GM12801 (cell line): ENCODE measurements around the gene RTF1.

Experiments used
- TF ChIP-seq, protein P1 (sequence below): IDR thresholded peaks from one replicate; pipeline ENCODE4 v1.5.1; 2011; ENCODE audit warnings: control low read depth; ENCODE audit not compliant: insufficient read length; ENCODE audit errors: extremely low read depth

The RTF1 gene

DNA sequence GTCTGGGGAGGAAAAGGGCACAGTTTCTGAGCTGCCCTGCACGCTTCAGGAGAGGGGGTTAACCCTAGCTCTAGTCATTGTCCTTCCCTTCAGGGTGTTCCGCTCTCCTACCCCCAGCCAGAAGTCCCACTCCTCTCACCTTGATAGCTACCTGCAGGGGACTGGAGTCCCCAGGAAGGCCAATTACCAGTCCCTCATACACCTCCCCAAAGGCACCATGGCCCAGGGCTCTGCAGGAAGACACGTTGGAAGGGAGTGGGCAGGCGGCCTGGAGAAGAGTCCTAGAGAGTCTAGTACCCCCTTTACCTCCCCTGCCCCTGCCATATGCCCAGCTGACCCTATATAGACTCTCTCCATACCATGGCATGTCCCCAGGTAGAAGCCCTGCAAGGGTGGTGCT, 88.9 kb downstream of the RTF1 start:
- TF ChIP-seq, protein P1, sequence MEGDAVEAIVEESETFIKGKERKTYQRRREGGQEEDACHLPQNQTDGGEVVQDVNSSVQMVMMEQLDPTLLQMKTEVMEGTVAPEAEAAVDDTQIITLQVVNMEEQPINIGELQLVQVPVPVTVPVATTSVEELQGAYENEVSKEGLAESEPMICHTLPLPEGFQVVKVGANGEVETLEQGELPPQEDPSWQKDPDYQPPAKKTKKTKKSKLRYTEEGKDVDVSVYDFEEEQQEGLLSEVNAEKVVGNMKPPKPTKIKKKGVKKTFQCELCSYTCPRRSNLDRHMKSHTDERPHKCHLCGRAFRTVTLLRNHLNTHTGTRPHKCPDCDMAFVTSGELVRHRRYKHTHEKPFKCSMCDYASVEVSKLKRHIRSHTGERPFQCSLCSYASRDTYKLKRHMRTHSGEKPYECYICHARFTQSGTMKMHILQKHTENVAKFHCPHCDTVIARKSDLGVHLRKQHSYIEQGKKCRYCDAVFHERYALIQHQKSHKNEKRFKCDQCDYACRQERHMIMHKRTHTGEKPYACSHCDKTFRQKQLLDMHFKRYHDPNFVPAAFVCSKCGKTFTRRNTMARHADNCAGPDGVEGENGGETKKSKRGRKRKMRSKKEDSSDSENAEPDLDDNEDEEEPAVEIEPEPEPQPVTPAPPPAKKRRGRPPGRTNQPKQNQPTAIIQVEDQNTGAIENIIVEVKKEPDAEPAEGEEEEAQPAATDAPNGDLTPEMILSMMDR: no peak

DNA sequence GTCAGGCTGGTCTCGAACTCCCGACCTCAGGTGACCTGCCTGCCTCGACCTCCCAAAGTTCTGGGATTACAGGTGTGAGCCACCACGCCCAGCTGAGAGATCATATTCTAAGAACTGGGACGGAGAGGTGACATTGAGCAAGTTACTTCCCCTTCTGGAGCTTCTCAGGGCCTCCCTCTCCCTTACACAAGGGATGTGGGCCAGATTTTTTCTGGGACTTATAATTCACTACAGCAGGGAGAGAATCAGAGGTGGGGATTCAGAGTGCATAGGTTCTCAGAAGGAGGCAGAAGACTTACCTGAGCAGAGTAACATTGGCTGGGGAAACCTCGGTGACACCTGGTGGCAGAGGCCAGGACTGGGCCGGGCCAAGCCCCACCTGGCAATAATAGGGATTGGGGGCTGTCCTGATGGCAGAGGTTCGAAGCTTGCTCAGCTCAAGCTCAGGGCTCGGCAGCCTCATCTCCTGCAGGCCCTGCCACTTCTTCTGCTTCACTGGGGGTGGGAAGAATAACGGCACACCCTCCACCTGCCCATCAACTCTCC, 90.0 kb downstream of the RTF1 start:
- TF ChIP-seq, protein P1: no peak

DNA sequence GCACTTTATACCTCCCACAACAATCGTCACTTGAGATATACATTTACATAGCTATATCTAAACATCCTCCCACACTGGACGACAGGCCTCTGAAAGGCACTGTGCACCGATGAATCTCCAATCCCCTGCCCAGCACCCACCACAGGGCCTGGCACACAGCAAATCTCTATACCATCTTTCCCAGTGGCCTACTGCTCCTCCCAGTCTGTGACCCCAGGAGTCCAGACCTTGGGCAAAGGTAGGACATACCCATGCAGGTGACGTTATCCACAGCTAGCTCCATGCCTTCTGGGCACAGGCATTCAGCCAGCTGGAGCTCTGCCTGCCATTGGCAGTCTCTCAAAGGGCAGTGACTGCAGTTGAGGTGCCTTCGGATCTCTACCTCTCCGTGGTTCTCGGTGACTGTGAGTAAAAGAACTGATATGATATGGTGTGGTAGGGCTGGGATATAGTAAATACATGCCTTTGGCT, 91.0 kb downstream of the RTF1 start:
- TF ChIP-seq, protein P1: no peak

DNA sequence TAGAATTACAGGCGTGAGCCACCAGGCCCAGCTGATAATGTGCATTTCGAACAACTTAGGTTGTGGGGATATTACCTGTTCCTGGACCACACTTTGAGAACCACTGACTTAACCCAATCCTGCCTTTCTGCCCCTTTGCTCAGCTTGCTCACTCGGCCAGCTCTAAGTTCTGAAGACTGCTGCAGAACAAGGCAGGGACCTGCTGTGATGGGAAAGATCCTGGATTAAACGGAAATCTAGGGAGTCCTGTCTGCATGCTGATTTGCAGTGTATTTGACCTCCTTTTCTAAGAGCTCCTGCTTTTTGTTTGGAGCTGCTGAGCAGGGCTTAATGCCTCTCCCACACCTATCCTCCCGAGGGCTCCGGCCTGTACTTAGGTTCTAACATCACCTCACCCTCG, 93.8 kb downstream of the RTF1 start:
- TF ChIP-seq, protein P1: no peak

DNA sequence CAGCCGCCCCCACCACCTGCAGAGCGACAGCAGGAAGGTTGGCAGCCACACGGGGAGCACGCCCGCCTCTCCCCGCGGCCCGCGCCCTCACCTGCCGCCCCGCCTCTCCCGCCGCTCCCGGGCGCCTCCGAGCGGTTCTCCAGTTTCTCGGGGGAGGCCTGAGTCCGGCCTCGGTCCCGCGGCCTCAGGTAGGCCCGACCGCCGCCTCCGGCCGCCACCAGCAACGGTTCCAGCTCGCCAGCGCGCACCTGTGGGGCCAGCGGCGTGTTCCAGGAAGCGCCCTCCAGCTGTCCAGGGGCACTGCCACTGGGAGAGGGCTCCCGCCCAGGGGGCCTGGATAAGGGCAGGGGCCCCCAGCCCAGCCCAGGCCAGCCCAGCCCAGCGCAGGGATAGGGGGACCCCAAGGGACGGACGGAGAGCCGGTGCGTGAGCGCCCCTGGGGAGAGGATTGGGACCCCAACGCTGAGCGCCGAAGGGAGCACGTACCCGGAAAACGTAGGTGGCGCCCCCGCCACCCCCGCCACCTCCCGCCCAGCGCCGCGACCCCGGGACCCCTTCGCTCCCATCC, 94.5 kb downstream of the RTF1 start:
- TF ChIP-seq, protein P1: no peak

DNA sequence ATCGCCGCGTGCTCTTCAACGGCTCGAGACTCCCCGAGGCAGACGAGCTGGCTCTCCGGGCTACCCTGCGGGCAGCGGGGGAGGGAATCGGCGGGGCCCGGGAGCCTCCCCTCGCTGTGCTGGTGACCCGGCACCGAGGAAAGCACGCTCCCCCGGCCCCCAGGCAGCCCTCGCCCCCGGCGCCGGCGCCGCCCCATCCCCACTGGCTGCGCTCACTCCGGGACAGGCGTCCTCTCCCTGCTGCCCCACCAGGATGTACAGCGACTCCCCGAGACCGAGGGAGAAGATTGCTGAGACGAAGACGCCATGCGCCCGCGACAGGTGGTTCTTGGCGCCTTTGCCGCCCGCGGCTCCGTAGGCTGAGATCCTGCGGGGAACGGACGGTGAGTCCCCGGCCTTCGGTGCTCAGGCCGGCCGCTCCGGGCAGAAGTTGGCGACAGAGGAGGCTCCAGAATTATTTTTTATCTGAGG, 95.0 kb downstream of the RTF1 start:
- TF ChIP-seq, protein P1: no peak

DNA sequence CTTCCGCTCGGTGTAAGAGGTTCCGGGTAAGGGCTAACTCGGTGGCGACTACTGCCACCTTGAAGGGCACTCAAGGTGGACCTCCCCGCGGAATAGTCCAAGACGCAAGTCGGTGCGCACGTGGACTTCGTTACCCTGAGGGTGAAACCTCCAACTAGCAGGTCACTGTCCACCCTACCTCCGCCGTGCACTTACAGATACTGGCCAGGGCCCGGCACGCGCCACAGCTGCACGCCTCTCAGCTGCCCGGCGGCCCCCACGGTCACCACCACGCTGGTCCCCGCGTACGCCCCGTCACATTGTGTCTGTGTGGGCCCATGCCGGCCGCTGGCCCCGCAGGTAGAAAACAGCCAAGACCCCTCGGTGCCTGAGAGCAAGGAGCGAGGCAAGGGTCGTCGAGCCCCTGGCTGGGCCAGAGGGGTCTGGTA, 95.6 kb downstream of the RTF1 start:
- TF ChIP-seq, protein P1: no peak
